IMR-90 (cell line): ENCODE results near the gene MEGF11. TPM values are rescaled to one million over a fixed set of nuclear protein-coding genes. Genes with fewer than 3 reads are reported as not detected.

Source experiments
- ATAC-seq: fragments of 200-7000 bp; cut with Tn5 transposase; 2 replicates; pipeline ENCODE4 v1.9.1; 2020; ENCODE audit warnings: low read depth, mild to moderate bottlenecking, moderate library complexity
- BruUV-seq: library from RNA; stranded (reverse); fragments of 400-500 nt; replicated peaks from 2 replicates; lab custom pipeline; 2021; lab: Mats Ljungman, UMichigan
- CTCF ChIA-PET: fragments of 300-600 bp; formaldehyde crosslinking; extraction: SDS; loops from one replicate; lab custom pipeline; 2021; ENCODE audit warnings: antibody characterized with exemption; lab: Yijun Ruan, JAX
- POLR2A ChIA-PET: fragments of 300-600 bp; sonication (Branson Sonifier 250); formaldehyde crosslinking; loops from one replicate; lab custom pipeline; 2022; ENCODE audit warnings: antibody characterized with exemption; ENCODE audit not compliant: unreplicated experiment; lab: Charles Lee
- DNase-seq: peaks from one replicate; pipeline ENCODE4 v3.0.0; 2013
- H2AFZ ChIP-seq: replicated peaks from 2 replicates; pipeline ENCODE3; 2013; ENCODE audit warnings: low read length, mild to moderate bottlenecking; ENCODE audit not compliant: poor library complexity
- H2AK5ac ChIP-seq: 2 replicates; pipeline ENCODE4 v1.6.1; 2013; ENCODE audit warnings: low read depth, low read length, inconsistent platforms
- H2AK9ac ChIP-seq: replicated peaks from 2 replicates; pipeline ENCODE3; 2013; ENCODE audit warnings: mild to moderate bottlenecking, low read depth, low read length, moderate library complexity; ENCODE audit not compliant: poor library complexity
- H2BK120ac ChIP-seq: 2 replicates; pipeline ENCODE4 v1.6.1; 2013; ENCODE audit warnings: low read depth, low read length, inconsistent platforms
- H2BK15ac ChIP-seq: 3 replicates; pipeline ENCODE4 v1.6.1; 2013; ENCODE audit warnings: low read depth, low read length, inconsistent platforms
- H2BK20ac ChIP-seq: 2 replicates; pipeline ENCODE4 v1.6.1; 2013; ENCODE audit warnings: low read depth, mild to moderate bottlenecking, inconsistent platforms, low read length, moderate library complexity
- H2BK5ac ChIP-seq: 2 replicates; pipeline ENCODE4 v1.6.1; 2013; ENCODE audit warnings: mild to moderate bottlenecking, low read depth, low read length, inconsistent platforms; ENCODE audit not compliant: poor library complexity, severe bottlenecking
- H3K14ac ChIP-seq: replicated peaks from 2 replicates; pipeline ENCODE4 v1.6.1; 2013; ENCODE audit warnings: low read depth, low read length, inconsistent platforms
- H3K18ac ChIP-seq: 2 replicates; pipeline ENCODE4 v1.6.1; 2013; ENCODE audit warnings: low read depth, low read length, control low read depth
- H3K23ac ChIP-seq: 2 replicates; pipeline ENCODE4 v1.6.1; 2013; ENCODE audit warnings: low read depth, low read length, inconsistent platforms
- H3K27ac ChIP-seq: 2 replicates; pipeline ENCODE4 v1.5.1; 2013; ENCODE audit warnings: mild to moderate bottlenecking, control low read depth, low read length; ENCODE audit not compliant: insufficient read depth
- H3K27me3 ChIP-seq: 2 replicates; pipeline ENCODE4 v1.6.1; 2013; ENCODE audit warnings: low read length; ENCODE audit not compliant: control insufficient read depth, insufficient read depth
- H3K36me3 ChIP-seq: 2 replicates; pipeline ENCODE4 v1.6.1; 2013; ENCODE audit warnings: low read length, mixed read lengths; ENCODE audit not compliant: control insufficient read depth, insufficient read depth
- H3K4ac ChIP-seq: 2 replicates; pipeline ENCODE4 v1.6.1; 2013; ENCODE audit warnings: low read depth, low read length, inconsistent platforms
- H3K4me1 ChIP-seq: 2 replicates; pipeline ENCODE4 v1.6.1; 2013; ENCODE audit warnings: low read length, mixed read lengths; ENCODE audit not compliant: control insufficient read depth, insufficient read depth
- H3K4me2 ChIP-seq: 2 replicates; pipeline ENCODE4 v1.6.1; 2013; ENCODE audit warnings: low read depth, mild to moderate bottlenecking, control low read depth, low read length, moderate library complexity
- H3K4me3 ChIP-seq: 2 replicates; pipeline ENCODE4 v1.5.1; 2013; ENCODE audit warnings: low read depth, mild to moderate bottlenecking, control low read depth, low read length, moderate library complexity; ENCODE audit not compliant: insufficient read depth
- H3K56ac ChIP-seq: 2 replicates; pipeline ENCODE4 v1.6.1; 2013; ENCODE audit warnings: low read length, inconsistent platforms; ENCODE audit not compliant: insufficient read depth; ENCODE audit errors: extremely low read depth
- H3K79me1 ChIP-seq, 2 experiments: 2 replicates each; pipeline ENCODE4 v1.6.1; 2013; ENCODE audit warnings: low read length in 2 of 2, inconsistent platforms in 1 of 2, low read depth in 1 of 2
- H3K9ac ChIP-seq: 2 replicates; pipeline ENCODE4 v1.6.1; 2013; ENCODE audit warnings: low read depth, low read length, control low read depth
- H3K9me1 ChIP-seq: 2 replicates; pipeline ENCODE4 v1.6.1; 2013; ENCODE audit warnings: low read length, inconsistent platforms; ENCODE audit not compliant: insufficient read depth
- H3K9me3 ChIP-seq: 2 replicates; pipeline ENCODE4 v1.6.1; 2013; ENCODE audit warnings: low read length; ENCODE audit not compliant: control insufficient read depth, insufficient read depth
- H4K20me1 ChIP-seq: 2 replicates; pipeline ENCODE4 v1.6.1; 2013; ENCODE audit warnings: low read length, inconsistent platforms; ENCODE audit not compliant: insufficient read depth
- H4K5ac ChIP-seq: 2 replicates; pipeline ENCODE4 v1.6.1; 2013; ENCODE audit warnings: mild to moderate bottlenecking, low read depth, low read length, control low read depth
- H4K8ac ChIP-seq, 2 experiments: 2 replicates each; pipeline ENCODE4 v1.6.1; 2013; ENCODE audit warnings: low read depth in 2 of 2, low read length in 2 of 2, control low read depth in 1 of 2, inconsistent platforms in 1 of 2
- H4K91ac ChIP-seq: 2 replicates; pipeline ENCODE4 v1.6.1; 2013; ENCODE audit warnings: low read depth, low read length, inconsistent platforms; ENCODE audit not compliant: insufficient read depth
- BHLHE40 ChIP-seq: fragments of 150-350 bp; IDR thresholded peaks from 2 replicates; pipeline ENCODE4 v1.6.1; 2016; ENCODE audit warnings: mild to moderate bottlenecking, low read depth, low read length
- CEBPB ChIP-seq: IDR thresholded peaks from 2 replicates; pipeline ENCODE4 v1.6.1; 2012; ENCODE audit warnings: low read depth, low read length, improper control_type of control experiment
- CHD1 ChIP-seq: IDR thresholded peaks from 2 replicates; pipeline ENCODE4 v1.6.1; 2012; ENCODE audit warnings: low read depth, low read length, improper control_type of control experiment
- FOS ChIP-seq: fragments of 150-350 bp; IDR thresholded peaks from 2 replicates; pipeline ENCODE4 v1.6.1; 2016; ENCODE audit warnings: low read depth, low read length
- MAFK ChIP-seq: IDR thresholded peaks from 2 replicates; pipeline ENCODE4 v1.6.1; 2012; ENCODE audit warnings: low read depth, low read length, improper control_type of control experiment
- MAZ ChIP-seq: IDR thresholded peaks from 2 replicates; pipeline ENCODE4 v1.6.1; 2012; ENCODE audit warnings: low read depth, mild to moderate bottlenecking, low read length, improper control_type of control experiment, moderate library complexity, borderline replicate concordance
- MXI1 ChIP-seq: IDR thresholded peaks from 2 replicates; pipeline ENCODE4 v1.6.1; 2012; ENCODE audit warnings: low read depth, mild to moderate bottlenecking, low read length, moderate library complexity, borderline replicate concordance
- NFE2L2 ChIP-seq: fragments of 150-350 bp; IDR thresholded peaks from 2 replicates; pipeline ENCODE4 v1.6.1; 2016; ENCODE audit warnings: low read depth, mild to moderate bottlenecking, low read length
- POLR2A ChIP-seq: IDR thresholded peaks from 2 replicates; pipeline ENCODE4 v1.6.1; 2012; ENCODE audit warnings: mild to moderate bottlenecking, low read depth, low read length
- RAD21 ChIP-seq: IDR thresholded peaks from 2 replicates; pipeline ENCODE4 v1.6.1; 2012; ENCODE audit warnings: low read length, improper control_type of control experiment
- RCOR1 ChIP-seq: IDR thresholded peaks from 2 replicates; pipeline ENCODE4 v1.6.1; 2012; ENCODE audit warnings: mild to moderate bottlenecking, low read length, improper control_type of control experiment; ENCODE audit not compliant: insufficient replicate concordance
- RFX5 ChIP-seq: IDR thresholded peaks from 2 replicates; pipeline ENCODE4 v1.8.0; 2012; ENCODE audit warnings: low read depth, mild to moderate bottlenecking, low read length, moderate library complexity
- SMC3 ChIP-seq: fragments of 150-350 bp; IDR thresholded peaks from 2 replicates; pipeline ENCODE4 v1.6.1; 2016; ENCODE audit warnings: low read depth, mild to moderate bottlenecking, antibody characterized with exemption, low read length, moderate library complexity
- WGBS, 2 experiments: methylation state at CpG; one replicate each; pipeline versions ENCODE4 v1.1.5 to v1.1.7; 2013; ENCODE audit warnings: missing lambda C conversion rate in 2 of 2; ENCODE audit not compliant: insufficient read length in 1 of 2; ENCODE audit errors: extremely low coverage in 2 of 2; 5-methylcytosine and 5-hydroxymethylcytosine counted together
- dilution Hi-C: fragments of 300-500 bp; cut with HindIII; formaldehyde crosslinking; loops from one replicate; pipeline ENCODE4 v1.14.3; 2018; ENCODE audit warnings: low sequenced_read_pairs; ENCODE audit not compliant: unreplicated experiment
- in situ Hi-C: fragments of 300-500 bp; cut with MboI; formaldehyde crosslinking; loops from 3 replicates; pipeline ENCODE4 v1.14.3; 2019; ENCODE audit warnings: low sequenced_read_pairs, inconsistent platforms, mixed read lengths
- intact Hi-C: fragments of 100-400 bp; cut with micrococcal nuclease; formaldehyde crosslinking; loops from 2 replicates; pipeline ENCODE4 v1.10.0; 2022
- polyA plus RNA-seq, 3 experiments: library from polyadenylated mRNA; depleted of rRNA; stranded (reverse); fragments of >200 nt; gene quantifications; 2 replicates each; pipeline ENCODE4 v1.2.3, GENCODE V29; 2012; ENCODE audit warnings: low replicate concordance in 1 of 3
- total RNA-seq: library from RNA; depleted of rRNA; stranded (reverse); fragments of >200 nt; gene quantifications from 2 replicates; pipeline ENCODE4 v1.2.3, GENCODE V29; 2012
- TF ChIP-seq, protein P1 (sequence below): conservative IDR thresholded peaks from 2 replicates; pipeline ENCODE4 v1.5.1; 2012; ENCODE audit warnings: mild to moderate bottlenecking, low read depth, low read length, improper control_type of control experiment
- TF ChIP-seq, protein P2 (sequence below): fragments of 150-350 bp; IDR thresholded peaks from 2 replicates; pipeline ENCODE4 v1.6.1; 2016; ENCODE audit warnings: low read depth, mild to moderate bottlenecking, low read length, moderate library complexity, borderline replicate concordance

Gene MEGF11
- total and polyA plus RNA-seq, 2 of the 4 experiments (the other 2 are of a cell fraction), result not detected

- Histone ChIP-seq H2BK20ac (no peak overlapping the region), H3K79me1 (no peaks in the 10 kb centered on the region), H2BK120ac (no peak overlapping the region), H3K27ac (no peak overlapping the region), H4K91ac (no peak overlapping the region), H3K23ac (no peak overlapping the region), H4K8ac (no peak overlapping the region), H3K36me3 (no peaks in the 10 kb centered on the region), H4K5ac (no peak overlapping the region), H2AK5ac (no peak overlapping the region), H2AK9ac (no peak overlapping the region), H3K9ac (no peak overlapping the region), H3K56ac (no peak overlapping the region), H2BK5ac (no peak overlapping the region), H3K14ac (no peak overlapping the region), H3K18ac (no peak overlapping the region), H3K4me3 (no peak overlapping the region), H3K4me1 (no peaks in the 10 kb centered on the region), H3K4ac (no peak overlapping the region), H4K20me1 (no peaks in the 10 kb centered on the region), H3K27me3 (peaks cover 57% of the 10 kb centered on the region), H3K9me1 (no peaks in the 10 kb centered on the region; the same call in 1 of the 2 replicates), H3K9me3 (no peaks in the 10 kb centered on the region), H2AFZ (no peak overlapping the region), H3K4me2 (no peak overlapping the region), H2BK15ac (no peak overlapping the region)
- ATAC-seq (no peak), DNase-seq (no peak)
- ChIA-PET CTCF (no interaction called here), POLR2A (no interaction called here)
- in situ Hi-C loops, result no loop called here
- dilution Hi-C loops, result no loop called here
- no TSS peak for BruUV-seq
- intact Hi-C loops, result no loop called here
- WGBS, 2 experiments, result 52% methylated on average over 3 of the region's 12 CpGs; no CpG with 5 or more reads in 1 of the 2 experiments
- TF ChIP-seq RFX5 (no peak), MAFK (no peak), RCOR1 (no peak), CHD1 (no peak), FOS (no peak), BHLHE40 (no peak), MXI1 (no peak), SMC3 (no peak), RAD21 (no peak), CEBPB (no peak), NFE2L2 (no peak), POLR2A (no peak), MAZ (no peak)
- TF ChIP-seq, protein P1, sequence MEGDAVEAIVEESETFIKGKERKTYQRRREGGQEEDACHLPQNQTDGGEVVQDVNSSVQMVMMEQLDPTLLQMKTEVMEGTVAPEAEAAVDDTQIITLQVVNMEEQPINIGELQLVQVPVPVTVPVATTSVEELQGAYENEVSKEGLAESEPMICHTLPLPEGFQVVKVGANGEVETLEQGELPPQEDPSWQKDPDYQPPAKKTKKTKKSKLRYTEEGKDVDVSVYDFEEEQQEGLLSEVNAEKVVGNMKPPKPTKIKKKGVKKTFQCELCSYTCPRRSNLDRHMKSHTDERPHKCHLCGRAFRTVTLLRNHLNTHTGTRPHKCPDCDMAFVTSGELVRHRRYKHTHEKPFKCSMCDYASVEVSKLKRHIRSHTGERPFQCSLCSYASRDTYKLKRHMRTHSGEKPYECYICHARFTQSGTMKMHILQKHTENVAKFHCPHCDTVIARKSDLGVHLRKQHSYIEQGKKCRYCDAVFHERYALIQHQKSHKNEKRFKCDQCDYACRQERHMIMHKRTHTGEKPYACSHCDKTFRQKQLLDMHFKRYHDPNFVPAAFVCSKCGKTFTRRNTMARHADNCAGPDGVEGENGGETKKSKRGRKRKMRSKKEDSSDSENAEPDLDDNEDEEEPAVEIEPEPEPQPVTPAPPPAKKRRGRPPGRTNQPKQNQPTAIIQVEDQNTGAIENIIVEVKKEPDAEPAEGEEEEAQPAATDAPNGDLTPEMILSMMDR, result no peak
- TF ChIP-seq, protein P2, sequence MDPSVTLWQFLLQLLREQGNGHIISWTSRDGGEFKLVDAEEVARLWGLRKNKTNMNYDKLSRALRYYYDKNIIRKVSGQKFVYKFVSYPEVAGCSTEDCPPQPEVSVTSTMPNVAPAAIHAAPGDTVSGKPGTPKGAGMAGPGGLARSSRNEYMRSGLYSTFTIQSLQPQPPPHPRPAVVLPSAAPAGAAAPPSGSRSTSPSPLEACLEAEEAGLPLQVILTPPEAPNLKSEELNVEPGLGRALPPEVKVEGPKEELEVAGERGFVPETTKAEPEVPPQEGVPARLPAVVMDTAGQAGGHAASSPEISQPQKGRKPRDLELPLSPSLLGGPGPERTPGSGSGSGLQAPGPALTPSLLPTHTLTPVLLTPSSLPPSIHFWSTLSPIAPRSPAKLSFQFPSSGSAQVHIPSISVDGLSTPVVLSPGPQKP, result no peak
Observed at GRCh38 chr15:66241087-66241907, 12.3 kb downstream of the MEGF11 start.
